HG03439 (cell line): Measurements from ENCODE around the gene GPSM1.

ENCODE experiments used
- ATAC-seq: cut with Tn5 transposase; IDR thresholded peaks from one replicate; pipeline ENCODE4 v1.9.1; 2021; ENCODE audit warnings: mild to moderate bottlenecking, moderate library complexity; ENCODE audit not compliant: unreplicated experiment

The GPSM1 gene

DNA sequence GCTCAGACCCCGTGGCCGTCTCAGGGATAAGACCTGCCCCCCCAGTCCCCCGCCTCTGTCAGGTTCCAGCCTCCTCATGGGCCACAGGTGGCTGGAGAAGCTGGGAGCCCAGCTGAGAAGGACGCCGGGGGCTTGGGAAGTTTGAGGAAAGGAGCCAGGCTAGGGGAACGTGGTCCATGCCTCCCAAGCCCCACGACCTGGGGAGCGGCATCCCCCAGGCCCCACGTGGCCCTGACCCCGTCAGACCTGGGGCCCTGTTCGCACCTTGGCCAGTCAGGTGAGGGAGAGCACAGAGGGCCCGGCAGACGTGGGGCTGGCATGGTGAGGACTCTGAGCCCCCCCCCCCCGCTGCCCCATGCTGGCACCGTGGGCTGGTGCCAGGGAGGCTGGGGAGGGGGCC lies 3.7 kb downstream of the GPSM1 start:
- ATAC-seq, result no peak

DNA sequence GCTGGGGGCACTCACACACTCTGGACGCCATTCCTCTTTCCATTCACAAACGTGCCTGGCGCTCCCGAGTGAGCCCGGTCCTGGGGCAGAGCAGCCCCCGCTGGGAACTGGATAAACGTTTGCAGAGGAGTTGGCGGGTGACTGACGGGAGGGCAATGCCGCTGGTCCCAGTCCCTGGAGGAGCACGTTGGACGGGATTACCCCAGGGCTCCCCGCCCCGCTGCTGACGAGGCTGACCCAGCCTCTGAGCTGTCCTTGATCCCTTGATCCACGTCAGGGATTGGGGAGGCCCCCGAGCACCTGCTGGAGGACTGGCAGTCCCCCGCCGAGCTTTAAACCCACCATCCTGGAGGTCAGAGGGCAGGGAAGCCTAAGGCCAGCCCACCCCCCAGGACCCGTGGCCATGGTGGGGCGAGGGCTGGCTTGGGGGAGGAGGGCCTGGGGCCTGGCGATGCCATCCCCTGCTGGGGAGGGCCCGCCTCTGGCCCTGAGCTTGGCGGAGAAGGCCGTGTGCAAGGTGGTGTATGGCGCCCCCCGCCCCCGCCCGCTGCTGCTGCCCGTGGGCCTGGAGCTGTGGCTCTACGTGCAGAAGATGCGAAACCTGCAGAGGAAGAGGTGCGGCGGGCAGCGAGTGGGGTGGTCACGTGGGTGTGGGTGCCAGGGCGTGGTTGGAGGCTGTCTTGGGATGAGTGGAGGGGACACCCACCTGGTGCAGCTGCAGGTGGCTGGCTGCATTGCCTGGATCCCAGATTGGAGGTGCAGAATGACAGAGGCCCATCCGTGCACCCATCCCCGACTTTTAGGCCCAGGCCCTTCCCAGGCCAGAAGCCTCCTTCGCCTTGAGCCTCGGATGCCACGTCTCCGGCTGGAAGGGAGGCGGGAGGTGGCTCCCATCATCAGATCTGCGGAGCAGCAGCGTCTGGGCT lies 4.5 kb downstream of the GPSM1 start:
- ATAC-seq, result no peak

- ATAC-seq, result no peak
These were observed 5.2 kb downstream of the GPSM1 start for GRCh38 chr9:136332482-136332983.

GRCh38 chr9:136333045-136333444 lies 5.7 kb downstream of the GPSM1 start:
- no peak for ATAC-seq

- no peak for ATAC-seq
These were observed 6.1 kb downstream of the GPSM1 start for GRCh38 chr9:136333486-136333885.

DNA sequence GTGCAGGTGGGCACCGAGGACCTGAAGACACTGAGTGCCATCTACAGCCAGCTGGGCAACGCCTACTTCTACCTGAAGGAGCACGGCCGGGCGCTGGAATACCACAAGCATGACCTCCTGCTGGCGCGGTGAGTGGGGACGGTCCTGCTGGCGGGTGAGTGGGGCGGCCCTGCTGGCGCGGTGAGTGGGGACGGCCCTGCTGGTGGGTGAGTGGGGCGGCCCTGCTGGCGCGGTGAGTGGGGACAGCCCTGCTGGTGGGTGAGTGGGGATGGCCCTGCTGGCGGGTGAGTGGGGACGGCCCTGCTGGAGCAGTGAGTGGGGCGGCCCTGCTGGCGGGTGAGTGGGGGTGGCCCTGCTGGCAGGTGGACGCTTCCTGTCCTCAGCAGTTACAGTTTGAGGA lies 7.2 kb downstream of the GPSM1 start:
- no peak for ATAC-seq

DNA sequence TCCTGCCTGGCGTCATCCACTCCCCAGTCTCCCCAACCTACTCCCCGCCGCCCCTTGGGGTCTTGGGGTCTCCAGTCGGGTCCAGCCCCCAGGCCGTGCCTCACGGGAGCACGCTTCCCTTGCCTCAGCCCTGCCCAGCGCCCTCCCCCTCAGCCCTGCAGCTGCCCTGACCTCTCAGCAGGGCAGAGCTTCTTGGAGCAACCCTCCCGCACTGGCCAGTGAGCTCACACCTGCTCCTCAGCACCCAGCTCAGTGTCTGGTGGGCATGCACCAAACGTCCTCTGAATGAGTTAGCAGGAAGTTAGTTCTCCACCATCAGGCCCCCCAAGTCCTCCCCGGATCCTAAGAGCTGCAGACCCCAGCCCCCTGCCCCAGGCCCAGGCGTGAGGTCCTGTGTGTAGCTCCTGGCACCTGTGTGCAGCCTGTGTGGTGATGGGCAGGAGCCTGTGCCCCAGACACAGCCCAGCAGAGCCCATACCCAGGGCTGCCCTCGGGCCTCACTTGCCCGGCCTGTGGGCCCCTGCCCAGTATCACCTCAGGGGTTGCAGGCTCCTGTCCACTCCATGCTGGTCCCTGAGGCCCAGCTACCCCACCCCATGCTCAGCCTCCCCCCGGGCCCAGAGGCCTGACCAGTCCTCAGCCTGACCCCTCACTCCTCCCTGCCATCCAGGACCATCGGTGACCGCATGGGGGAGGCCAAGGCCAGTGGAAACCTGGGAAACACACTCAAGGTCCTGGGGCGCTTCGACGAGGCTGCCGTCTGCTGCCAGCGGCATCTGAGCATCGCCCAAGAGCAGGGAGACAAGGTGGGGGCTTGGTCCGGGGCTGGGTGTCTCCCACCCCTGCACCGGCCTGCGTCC lies 8.2 kb downstream of the GPSM1 start:
- no peak for ATAC-seq

DNA sequence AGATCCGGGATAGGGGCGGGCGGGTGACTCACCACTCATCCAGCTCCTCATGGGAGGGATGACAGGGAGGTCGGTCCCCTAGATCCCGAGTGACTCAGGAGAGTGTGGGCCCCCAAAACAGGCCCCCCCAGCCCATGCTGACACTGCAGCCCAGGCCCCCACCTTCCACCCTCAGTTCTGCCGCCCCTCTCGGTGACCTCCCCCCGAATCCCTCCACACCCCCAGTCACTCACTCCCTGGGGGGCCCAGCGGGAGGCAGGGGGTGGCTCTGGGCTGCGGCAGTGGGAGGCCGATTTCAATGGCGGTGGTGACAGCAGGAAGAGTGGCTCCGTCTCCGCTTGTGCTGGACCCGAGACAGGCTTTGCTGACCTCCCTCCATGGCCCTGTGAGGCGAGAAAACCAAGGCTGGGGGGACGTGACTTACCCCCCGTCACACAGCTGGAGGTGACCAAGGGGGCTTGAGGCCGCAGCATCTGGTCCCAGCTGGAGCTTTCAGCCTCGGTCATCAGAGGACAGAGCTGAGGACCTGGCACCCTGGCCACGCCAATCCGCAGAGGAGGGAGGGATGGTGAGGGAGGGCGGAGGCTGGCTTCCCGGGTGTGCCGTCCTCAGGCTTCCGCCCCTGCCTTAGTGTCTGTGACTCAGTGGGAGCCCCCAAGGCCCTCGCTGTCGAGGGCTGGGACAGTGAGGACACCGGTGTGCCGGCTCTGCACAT lies 9.0 kb downstream of the GPSM1 start:
- ATAC-seq, result no peak

- no peak for ATAC-seq
These were observed 9.5 kb downstream of the GPSM1 start for GRCh38 chr9:136336881-136337280.

DNA sequence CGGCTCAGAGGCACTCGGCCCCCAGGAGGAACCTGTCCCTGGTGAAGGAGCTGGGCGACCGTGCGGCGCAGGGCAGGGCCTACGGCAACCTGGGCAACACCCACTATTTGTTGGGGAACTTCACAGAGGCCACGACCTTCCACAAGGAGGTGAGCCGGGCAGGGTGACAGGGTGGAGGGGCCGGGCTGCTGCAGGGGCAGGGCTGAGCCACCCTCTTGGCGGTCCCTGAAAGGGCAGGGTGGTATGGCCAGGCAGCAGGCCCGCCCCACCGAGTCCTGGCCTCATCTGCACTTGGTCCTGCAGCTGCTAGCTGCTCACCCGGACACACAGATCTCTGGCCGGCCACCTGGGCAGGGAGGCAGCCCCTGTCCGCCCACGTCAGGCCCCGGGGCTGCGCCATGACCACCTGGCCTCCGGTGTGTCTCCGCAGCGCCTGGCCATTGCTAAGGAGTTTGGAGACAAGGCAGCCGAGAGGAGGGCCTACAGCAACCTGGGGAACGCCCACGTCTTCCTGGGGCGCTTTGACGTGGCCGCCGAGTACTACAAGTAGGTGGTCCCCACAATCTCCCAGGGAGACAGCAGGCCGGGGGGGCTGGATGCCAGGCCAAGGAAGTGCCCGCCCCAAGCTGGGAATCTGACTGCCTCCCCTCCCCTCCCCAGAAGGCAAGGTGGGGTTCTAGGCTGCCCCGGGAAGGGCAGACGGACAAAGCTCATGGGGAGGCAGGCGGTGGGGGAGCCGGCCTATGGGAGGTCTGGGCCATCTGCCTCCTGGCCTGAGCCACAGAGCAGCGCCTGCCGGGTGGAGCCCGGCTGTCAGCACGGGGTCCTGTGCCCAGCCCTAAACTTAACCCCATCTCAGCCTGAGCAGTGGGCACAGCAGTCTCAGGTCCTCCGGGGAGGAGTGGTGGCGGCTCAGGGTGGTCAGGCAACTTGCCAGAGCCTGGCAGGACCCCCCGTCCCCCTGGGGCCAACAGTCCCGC lies 10.4 kb downstream of the GPSM1 start:
- ATAC-seq, result no peak

DNA sequence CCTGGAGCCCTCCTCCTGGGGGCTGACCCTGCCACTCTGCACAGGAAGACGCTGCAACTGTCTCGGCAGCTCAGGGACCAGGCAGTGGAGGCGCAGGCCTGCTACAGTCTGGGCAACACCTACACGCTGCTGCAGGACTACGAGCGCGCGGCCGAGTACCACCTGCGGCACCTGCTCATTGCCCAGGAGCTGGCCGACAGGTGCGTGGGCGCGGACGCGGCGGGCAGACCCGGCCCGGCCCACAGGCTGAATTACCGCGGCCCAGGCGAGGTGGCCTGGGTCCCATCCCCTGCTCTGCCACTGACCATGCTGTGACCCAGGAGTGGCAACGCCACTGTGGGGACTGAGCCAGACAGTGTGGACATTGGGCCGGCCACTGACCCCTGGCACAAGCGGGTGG lies 11.2 kb downstream of the GPSM1 start:
- no peak for ATAC-seq

DNA sequence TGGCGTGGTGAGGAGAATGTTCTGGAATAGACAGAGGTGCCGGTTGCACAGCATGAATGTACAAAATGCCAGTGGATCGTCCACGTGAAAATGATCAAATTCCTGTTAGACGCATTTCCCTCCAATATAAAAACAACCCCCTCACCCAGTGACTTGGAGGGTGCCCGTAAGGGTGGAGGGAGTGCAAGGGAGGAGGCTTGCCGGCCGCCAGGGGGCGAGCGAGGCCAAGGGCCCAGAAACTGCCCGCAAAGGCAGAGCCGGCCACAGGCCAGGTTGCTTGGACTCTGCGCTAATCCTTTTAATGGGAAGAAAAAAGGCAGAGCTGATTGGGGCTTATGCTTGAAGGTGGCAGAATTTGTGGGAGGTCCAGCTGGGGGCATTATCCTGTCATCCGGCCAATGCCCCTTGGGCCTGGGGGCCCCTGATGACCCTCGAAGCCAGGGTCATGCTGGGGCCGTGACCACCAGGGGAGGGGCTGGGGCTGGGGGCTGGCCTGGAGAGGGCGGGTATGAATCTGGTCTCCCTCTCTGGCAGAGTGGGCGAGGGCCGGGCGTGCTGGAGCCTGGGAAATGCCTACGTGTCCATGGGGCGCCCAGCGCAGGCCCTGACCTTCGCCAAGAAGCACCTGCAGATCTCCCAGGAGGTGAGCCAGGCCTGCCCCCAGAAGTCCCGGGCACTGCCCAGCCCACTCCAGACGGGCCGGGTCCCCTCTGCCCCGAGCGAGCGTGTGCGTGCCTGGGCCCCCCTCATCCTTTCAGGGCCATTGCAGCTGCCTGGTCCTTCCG lies 12.0 kb downstream of the GPSM1 start:
- no peak for ATAC-seq

DNA sequence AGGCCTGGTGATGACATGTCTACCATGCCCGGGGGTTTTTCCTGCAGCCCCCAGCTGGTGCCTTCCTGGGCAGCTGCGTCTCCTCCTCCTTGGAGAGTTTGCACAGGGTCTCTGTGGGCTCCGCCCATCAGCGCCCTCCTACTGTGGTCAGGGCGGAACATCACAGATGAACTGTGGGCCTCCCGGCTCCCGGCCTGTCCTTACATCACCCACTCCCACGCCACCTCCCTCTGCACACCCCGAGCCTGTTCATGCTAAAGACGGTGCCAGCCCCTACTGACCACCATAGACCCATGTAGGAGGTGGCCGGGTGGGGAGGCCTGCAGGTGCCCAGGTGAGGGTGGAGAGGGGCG lies 12.6 kb downstream of the GPSM1 start:
- no peak for ATAC-seq

DNA sequence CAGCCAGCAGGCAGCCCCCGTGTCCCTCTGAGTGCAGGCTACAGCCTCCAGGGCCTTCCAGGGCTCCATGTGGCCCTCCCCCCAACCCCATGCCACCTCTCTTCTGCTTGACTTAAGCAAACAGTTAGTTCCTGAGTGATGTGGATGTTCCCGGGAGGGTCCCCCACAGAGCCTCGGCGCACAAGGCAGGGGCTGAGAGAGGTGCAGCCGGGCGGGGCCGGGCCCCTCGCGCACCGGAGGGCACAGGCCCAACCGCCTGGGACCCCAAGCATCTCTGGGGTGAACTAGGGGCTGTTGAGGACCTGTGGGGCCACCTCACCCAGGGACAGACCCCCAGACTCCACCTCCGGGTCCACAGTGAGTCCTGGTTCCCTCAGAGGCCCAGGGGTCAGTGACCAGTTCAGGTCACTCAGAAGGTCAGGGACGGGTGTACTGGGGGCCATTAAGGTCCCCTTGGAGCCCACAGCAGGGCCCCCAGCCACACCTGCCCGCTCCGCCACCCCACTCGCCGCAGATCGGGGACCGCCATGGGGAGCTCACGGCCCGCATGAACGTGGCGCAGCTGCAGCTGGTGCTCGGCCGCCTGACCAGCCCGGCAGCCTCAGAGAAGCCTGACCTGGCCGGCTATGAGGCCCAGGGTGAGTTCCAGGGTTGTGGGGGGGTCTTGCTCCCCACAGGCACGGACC lies 13.2 kb downstream of the GPSM1 start:
- ATAC-seq, result no peak

DNA sequence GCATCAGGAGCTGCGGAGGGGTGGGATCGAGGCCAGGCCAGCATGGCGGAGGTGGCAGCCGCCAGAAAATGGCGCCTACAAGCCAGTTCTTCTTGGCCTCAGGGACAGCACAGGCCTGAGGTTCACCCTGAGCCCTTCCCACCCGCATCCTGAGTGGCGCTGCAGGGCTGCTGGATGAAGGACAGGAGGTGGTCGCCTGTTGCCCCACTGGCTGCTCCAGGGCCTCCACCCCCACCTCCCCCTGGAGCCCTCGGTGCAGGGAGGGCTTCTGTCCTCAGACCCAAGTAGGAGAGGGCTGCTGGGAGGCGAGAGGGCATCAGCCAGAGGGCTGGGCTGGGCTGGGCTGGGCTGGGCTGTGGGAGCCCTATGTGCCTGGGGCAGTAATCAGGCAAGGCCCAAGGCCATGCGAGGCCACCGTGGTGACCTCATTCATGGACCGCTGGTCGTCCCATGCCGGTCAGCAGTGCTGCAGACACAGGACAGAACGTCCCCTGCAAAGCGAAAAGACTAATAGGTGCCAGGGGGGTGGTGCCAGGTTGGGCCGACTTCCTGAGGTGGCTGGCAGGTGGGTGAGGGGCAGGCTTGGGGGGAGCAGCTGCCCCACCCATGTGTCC lies 13.8 kb downstream of the GPSM1 start:
- no peak for ATAC-seq

DNA sequence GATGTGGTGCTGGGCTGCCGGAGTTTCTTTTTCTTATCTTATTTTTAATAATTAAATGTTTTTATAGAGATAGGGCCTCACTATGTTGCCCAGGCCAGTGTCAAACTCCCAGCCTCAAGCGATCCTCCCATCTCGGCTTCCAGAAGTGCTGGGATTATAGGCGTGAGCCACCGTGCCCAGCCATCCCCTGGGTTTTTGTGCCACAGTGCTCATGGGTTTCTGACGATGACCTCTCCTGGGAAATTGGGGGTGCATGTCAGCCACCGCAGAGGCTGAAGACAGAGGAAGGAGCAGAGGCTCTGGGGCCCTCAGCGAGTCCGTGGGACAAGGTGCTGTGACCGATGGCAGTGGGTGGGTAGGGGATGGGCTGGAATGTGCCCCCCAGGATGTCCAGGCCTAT lies 14.4 kb downstream of the GPSM1 start:
- ATAC-seq, result no peak

DNA sequence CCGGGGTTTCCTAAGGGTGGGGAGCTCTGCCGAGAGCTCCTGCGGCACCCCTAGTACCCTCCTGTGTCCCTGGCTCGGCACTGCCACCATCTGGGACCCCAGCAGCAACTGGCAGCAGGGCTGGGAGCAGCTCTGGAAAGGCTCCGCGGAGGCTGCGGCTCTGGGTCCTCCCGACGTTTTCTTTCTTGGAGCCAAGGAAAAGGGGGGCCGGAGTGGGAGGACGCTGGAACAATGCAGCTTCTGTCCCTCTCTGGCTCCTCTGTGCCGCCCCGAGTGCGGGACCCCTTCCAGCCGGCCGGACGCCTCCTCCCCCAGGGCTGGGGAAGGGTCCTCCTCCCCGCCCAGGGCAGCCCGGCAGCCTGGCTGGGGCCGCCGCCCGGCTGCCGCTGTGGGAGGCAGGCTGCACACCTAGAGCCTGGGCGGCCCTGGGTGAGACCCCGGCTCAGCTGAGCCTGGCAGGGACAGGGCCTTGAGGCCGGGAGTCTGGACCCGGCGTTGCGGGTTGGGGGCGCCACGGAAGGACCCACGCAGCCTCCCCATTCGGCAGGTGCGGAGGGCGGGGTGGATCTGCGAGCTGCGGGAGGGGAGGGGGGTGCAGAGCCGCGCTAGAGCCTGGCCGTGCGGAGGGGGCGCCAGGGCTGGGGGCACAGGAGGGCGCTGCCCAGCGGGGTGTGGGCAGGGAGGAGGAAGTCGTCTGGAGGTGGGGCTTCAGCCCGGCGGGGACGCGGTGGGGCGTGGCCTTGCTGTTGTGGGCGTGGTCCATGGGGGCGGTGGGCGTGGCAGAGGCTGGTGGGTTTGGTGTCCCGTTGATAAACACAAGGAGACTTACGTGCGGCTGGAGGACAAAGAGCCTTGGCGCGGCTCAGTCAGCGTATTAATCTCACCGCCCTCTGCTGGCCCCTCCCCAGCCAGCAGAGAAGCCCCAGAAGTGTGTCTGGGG lies 15.1 kb downstream of the GPSM1 start:
- ATAC-seq, result no peak
